Sciatic nerve (tissue), 2 donors: ENCODE data around the gene NKAP. TPM values are rescaled to one million over a fixed set of nuclear protein-coding genes. Genes with fewer than 3 reads are reported as not detected.
"Not testable (repeated sequence)": the region's sequence is repeated elsewhere in the genome, so short reads cannot be mapped to it uniquely, and the experiment has no call there.

Experiments used
- ATAC-seq: fragments of 200-7000 bp; cut with Tn5 transposase; one replicate; pipeline ENCODE4 v1.9.1; 2020; ENCODE audit warnings: mild to moderate bottlenecking, moderate library complexity
- DNase-seq: peaks from one replicate; pipeline ENCODE4 v3.0.0-alpha.2; 2020; ENCODE audit warnings: low spot score
- intact Hi-C: fragments of 100-400 bp; cut with DNase I; formaldehyde crosslinking; loops from one replicate; pipeline ENCODE4 v1.14.2; 2022
- total RNA-seq: library from RNA; stranded (reverse); fragmentation: NEBNext Ultra II Directional; extraction: Animal tissue kit (Norgen Biotek cat#: 25700); gene quantifications from one replicate; pipeline ENCODE4 v1.2.1, GENCODE V29; 2021
- donor health status: DM: no; HTN: no; CAD: no.
- donor health status: DM: no; HTN: no; CAD: no.

The NKAP gene
- 9.6 TPM for total RNA-seq

DNA sequence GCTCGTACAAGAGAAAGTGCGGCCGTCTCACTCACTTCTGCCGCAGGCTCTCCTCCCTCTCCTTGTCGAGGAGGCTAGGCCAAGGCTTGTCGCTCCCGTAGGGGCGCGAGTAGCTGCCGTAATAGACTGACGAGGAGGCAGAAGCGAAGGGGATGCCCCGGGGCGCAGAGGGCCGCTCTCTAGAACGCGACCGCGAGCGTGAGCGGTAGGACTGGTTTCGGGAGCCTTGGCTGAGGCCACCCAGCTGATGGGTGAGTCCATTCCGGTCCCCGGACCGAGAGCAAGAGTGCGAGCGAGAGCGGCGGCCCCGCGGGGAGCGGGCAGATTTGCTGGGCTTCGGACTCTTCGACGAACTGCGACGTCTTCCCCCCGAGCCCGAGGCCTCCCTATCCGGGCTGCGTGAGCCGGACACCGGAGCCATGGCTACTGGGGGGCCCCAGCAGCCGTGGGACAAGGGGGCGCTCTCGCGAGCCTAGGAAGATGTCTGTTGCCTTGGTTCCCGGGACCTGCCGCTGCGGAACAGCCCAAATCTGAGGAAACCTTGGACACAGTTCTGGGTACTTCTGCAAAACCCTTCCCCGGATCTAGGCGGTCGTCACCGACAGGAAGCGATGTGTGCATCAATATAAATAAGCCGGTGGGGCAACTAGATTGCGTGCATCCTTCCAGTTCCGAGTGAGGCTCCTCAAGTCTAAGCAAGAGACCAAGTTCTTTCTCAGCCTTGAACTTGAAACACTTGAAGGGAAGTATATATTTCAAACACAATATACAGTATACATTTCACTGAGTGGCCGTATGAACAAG lies at the start of gene NKAP:
Gene NKAP (minus strand): TSS at position 567 of the 804 bp plus-strand sequence. CDS start 146 bp downstream, at position 421.
- ATAC-seq (peak; percentile 98), DNase-seq (peak; percentile 84)
- intact Hi-C loops: no loop called here

DNA sequence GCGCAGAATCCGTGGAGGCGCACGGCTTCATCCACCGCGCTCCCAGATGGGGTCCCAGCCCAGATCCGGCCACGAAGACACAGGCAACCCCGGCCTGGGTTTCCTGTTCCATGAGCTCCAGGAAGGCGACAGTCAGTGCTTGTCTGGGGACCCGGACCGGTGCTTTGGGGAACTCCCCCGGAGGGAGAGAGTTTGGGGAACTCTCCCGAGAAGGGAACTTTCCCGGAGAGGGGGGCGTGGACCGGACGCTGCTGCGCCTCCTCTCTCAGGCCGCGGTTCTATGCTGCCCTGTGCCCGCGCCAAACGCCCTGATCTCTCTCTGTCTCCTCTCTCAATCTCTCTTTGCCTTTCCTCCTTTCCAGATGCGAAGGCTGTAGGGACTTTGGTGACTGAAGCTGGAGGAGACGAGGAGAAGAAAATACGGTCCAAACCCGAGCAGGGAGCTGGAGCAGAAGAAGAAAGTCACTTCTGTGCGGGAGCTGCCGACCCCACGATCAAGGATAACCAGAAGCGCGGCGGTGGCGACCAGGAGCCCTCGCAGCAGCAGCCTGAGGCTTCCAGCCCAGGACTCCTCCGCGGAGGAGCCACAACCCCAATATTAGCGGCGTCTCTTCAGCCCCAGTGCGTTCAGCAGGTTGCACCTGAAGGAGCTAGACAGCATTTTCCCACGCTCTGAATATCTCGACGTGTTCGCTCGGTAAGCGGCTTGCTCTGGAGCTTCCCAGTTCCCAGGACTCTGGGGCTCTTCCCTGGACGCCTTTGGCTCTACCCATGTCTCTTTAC lies 47.6 kb upstream of the NKAP start:
- intact Hi-C loops: no loop called here
- DNase-seq (no peak), ATAC-seq (peak; percentile 32)

DNA sequence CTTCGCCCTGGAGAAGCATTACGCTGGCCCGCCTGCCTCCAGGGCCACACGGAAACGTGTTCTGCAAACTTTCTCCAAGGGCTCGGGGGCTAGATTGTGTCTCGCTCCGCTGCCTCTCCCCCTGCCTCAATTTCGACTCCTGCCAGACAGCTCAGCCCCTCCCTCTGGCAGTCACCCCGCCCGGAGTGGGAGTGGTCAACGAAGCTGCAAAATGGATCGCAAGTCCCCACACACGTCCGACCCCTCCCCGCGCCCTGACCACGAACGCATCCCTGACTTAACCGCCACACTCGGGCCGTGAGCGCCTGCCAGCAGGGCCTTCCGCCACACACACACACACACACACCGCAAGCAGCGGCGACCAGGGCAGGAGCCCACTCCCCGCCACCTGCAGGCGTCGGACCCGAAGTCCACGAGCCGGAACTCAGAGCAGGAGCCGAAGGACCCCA lies 47.0 kb upstream of the NKAP start:
- DNase-seq (no peak), ATAC-seq (no peak)
- intact Hi-C loops: no loop called here

DNA sequence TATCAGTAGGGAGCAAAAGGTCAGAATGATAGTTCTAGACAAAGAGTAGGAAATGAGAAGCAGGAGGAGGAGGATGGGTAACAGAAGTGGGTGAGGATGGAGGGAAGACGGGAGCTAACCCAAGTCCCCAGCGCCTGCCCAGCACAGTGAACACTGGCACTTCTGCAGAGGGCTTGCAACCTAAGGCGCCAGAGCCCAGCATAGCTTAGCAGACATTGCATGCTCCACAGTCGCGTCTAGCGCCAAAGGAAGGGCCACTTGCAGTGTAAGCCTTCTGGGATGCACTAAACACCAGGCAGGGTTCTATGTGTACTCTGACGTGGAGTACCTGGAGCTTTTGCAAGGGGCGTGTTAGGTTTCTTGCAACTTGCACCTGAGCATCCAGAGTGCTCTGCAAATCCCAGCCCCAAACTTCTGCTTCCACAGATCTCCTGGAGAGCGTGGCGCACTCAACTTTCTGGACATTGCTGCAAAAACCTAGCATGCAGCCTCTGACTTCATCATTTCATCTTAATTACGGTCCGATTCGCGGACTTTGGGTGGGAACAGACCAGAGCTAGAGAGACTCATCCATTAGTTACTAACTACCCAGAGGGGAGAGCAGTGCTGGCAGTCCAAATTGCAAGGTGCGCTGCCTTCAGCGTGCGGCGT lies 46.5 kb upstream of the NKAP start:
- intact Hi-C loops: no loop called here
- ATAC-seq: no peak
- DNase-seq: no peak

- no peak for ATAC-seq
- DNase-seq: no peak
- intact Hi-C loops: no loop called here
Observed at GRCh38 chrX:119986203-119986602, 42.7 kb upstream of the NKAP start.

DNA sequence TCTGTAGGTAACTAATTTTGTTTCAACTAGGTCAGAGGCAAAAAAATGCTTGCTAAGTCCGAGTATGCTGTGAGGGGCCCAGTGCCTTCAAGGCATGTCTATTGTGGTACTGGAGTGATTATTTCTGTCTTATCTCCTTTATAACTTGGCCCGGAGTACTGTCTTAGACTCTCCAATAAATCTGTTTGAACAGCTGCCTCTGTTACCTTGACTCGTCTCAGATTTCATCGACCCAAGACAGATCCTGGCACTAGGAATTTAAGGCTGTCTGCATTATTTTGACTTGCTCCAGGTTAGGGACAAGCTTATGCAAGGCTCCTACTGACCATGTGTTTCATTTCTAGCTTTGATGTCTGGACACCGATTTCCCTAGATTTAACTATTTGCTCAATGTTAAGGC lies 41.1 kb upstream of the NKAP start:
- no peak for DNase-seq
- intact Hi-C loops: no loop called here
- ATAC-seq: no peak

GRCh38 chrX:119983494-119983893 lies 39.9 kb upstream of the NKAP start:
- no peak for ATAC-seq
- DNase-seq: no peak
- intact Hi-C loops: no loop called here

DNA sequence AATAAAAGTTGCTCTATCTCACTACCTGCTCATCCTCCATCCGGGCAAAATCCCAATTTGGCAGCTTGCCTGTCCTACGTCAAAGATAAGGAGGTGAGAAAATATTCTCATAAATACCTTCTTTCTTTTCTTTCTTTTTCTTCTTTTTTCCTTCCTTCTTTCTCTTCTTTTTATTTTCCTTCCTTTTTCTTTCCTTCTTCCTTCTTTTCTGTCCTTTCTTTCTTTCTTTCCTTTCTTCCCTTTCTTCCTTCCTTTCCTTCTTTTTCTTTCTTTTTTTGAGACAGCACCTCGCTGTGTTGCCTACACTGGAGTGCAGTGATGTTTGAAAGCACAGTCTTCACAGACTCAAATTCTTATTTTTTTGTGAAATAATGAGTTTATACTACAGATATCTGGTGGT lies 38.6 kb upstream of the NKAP start:
- DNase-seq (no peak), ATAC-seq (no peak)
- intact Hi-C loops: no loop called here

DNA sequence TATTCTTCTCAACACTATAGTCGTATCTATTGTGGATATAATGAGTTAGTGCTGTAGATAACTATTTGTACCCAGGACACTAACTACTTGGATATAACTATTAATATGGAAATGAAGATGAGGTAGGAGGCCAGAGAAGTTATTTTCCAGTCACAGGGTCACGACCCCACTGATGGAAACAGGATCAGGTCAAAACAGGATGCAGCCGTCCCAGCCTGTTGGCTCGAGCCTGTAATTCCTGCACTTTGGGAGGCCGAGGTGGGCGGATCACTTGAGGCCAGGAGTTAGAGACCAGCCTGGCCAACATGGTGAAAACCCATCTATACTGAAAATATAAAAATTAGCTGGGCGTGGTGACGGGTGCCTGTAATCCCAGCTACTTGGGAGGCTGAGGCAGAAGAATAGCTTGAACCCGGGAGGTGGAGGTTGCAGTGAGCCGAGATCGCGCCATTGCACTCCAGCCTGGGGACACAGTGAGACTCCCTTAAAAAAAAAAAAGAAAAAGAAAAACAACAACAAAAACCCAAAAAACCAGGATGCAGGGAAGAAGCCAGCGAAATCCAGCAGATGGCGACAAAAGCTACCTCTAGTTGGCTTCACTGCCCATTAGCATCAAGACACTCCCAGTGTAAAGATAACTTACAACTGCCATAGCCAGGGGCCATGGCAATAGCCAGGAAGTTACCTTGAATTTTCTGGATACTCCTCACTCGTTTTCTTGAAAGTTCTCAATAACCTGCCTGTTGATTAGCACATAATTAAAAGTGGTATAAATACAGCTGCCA lies 37.9 kb upstream of the NKAP start:
- no peak for ATAC-seq
- DNase-seq: no peak
- intact Hi-C loops: no loop called here

- DNase-seq, intact Hi-C loops, ATAC-seq: not testable (repeated sequence)
Observed at GRCh38 chrX:119977172-119977571, 33.6 kb upstream of the NKAP start.

DNA sequence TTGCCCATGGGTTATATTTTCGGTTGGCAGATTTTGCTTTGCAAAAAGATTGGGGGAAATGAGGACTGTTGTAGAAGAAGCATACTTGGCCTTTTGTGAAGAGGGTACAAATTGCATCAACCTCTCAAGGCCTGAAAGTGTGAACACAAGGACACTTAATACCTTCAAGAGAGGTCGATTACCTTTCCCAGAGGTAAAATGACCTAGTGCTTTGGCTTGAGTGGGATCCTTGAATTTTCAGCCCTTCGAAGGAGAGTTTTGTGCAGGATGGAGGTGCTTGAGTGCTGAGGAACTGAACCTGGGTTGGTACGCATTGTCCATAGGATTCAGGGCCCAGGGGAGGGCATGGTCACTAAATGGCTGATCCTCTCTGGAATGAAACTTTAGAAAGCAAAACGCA lies 27.6 kb upstream of the NKAP start:
- intact Hi-C loops: no loop called here
- ATAC-seq (no peak), DNase-seq (no peak)

- no peak for ATAC-seq
- intact Hi-C loops: no loop called here
- no peak for DNase-seq
Observed at GRCh38 chrX:119970574-119970973, 27.0 kb upstream of the NKAP start.

DNA sequence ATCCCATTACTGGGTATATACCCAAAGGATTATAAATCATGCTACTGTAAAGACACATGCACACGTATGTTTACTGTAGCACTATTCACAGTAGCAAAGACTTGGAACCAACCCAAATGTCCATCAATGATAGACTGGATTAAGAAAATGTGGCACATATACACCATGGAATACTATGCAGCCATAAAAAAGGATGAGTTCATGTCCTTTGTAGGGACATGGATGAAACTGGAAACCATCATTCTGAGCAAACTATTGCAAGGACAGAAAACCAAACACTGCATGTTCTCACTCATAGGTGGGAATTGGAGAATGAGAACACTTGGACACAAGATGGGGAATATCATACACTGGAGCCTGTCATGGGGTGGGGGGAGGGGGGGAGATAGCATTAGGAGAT lies 23.3 kb upstream of the NKAP start:
- ATAC-seq, intact Hi-C loops, DNase-seq: not testable (repeated sequence)

- DNase-seq (no peak), ATAC-seq (no peak)
- intact Hi-C loops: no loop called here
Observed at GRCh38 chrX:119960625-119961024, 17.1 kb upstream of the NKAP start.

DNA sequence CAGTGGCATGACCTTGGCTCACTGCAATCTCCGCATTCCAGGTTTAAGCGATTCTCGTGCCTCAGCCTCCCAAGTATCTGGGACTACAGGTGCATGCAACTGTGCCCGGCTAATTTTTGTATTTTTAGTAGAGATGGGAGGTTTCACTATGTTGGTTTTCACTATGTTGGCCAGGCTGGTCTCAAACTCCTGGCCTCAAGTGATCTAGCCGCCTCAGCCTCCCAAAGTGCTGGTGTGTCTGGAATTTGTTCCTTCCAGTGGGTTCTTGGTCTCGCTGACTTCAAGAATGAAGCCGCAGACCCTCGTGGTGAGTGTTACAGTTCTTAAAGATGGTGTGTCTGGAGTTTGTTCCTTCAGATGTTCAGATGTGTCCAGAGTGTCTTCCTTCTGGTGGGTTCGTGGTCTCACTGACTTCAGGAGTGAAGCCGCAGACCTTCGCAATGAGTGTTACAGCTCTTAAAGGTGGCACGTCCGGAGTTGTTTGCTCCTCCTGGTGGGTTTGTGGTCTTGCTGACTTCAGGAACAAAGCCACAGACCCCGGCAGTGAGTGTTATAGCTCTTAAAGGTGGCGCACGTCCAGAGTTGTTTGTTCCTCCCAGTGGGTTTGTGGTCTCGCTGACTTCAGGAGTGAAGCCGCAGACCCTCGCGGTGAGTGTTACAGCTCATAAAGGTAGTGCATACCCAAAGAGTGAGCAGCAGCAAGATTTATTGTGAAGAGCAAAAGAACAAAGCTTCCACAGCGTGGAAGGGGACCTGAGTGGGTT lies 12.4 kb upstream of the NKAP start:
- DNase-seq, intact Hi-C loops, ATAC-seq: not testable (repeated sequence)

DNA sequence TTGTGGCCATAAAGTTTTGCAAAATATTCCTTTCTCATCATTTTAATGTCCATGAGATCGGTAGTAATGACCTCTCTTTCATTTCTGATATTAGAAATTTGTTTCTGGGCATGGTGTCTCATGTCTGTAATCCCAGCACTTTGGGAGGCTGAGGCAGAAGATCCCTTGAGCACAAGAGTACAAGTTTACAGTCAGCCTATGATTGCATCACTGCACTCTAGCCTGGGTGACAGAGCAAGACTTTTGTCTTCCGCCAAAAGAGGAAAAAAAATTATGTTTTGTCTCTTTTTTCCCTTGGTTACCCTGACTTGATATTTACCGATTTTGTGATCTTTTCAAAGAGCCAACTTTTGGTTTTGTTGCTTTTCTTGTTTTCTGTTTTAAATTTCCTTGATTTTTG lies 10.8 kb upstream of the NKAP start:
- intact Hi-C loops: no loop called here
- ATAC-seq: no peak
- DNase-seq: no peak

DNA sequence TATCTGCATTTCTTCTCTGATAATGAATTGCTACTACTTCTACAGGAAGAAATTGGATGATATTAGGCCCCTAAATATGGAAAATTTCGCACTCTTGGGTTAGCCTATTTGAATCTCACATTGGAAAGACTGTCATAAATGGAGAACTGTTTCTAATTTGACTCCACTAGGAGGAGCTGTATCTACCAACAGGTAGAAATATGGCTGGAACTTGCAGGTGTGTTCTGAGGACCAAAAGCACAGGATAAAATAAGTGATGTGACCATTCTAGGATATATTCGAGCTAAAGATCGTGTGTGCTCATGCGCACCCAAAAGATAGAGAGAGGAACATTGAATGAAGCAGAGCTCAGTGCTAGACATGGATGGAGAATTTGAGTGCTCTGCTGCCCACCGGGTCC lies 4.8 kb upstream of the NKAP start:
- ATAC-seq (no peak), DNase-seq (no peak)
- intact Hi-C loops: no loop called here

- ATAC-seq: no peak
Observed at GRCh38 chrX:119945481-119945880, 1.9 kb upstream of the NKAP start.

More at GRCh38 chrX:119945481-119945880, 1.9 kb upstream of the NKAP start:
- no peak for DNase-seq
- intact Hi-C loops: no loop called here
